ENCODE data around the gene HES4.

GRCh38 chr1:966135-966703 lies 33.7 kb downstream of the HES4 start, which contains the start of gene PLEKHN1:
- TF ChIP-seq CTCF (IDR thresholded peaks at IDR 0.05; ENCODE audit: low read length) (no peak), EZH2 (IDR thresholded peaks at IDR 0.05; ENCODE audit: borderline replicate concordance, low read length) (no peak)

All from OCI-LY1 (cell line).